HG03457 (cell line): ENCODE measurements around the gene LRRC51.
A peak's percentile ranks its signal among the peaks of the same experiment; 100 is the strongest.

Experiments
- ATAC-seq: cut with Tn5 transposase; IDR thresholded peaks from one replicate; pipeline ENCODE4 v1.9.1; 2021; ENCODE audit warnings: moderate number of reproducible peaks; ENCODE audit not compliant: unreplicated experiment

The LRRC51 gene

DNA sequence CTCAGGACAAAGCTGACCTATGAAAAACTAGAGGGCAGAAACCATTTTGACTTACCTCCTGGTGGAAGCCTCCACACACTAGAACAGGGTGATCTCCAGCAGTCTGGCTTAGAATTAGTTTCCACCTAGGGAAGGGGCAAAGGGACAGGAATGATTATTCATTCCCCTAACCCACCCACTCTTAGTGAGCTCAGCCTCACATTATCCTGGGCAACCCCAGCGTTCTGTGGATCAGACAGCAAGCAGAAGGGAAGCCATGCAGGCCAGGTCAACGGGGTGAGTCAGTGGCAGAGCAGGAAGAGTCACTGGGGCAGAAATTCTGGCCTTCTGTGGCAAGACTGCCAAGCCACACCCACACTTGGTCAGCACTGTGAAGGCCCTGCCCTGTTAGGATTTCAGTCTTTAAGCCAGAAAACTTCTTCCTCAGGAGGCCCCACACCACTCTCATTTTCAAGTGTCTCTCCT is 10.8 kb upstream of the LRRC51 start:
- ATAC-seq: no peak

DNA sequence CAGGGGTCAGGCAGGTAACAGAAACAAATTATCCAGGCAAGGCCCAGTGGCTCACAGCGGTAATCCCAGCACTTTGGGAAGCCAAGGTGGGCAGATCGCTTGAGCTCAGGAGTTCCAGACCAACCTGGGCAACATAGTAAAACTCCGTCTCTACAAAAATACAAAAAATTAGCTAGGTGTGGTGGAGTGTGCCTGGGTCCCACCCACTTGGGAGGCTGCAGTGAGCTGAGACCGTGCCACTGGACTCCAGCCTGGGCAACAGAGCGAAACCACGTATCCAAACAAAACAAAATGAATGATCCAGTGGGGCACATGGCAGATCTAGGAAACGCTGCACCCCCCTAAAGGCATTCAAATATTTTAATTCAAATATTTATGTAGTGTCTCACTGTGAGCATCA is 10.2 kb upstream of the LRRC51 start:
- ATAC-seq: no peak

- ATAC-seq: no peak
These were observed 8.3 kb upstream of the LRRC51 start for GRCh38 chr11:72072348-72072747.

- ATAC-seq: no peak
These were observed 5.5 kb upstream of the LRRC51 start for GRCh38 chr11:72075109-72075508.

- no peak for ATAC-seq
These were observed 4.9 kb upstream of the LRRC51 start for GRCh38 chr11:72075756-72076155.

- ATAC-seq: no peak
These were observed 2.2 kb upstream of the LRRC51 start for GRCh38 chr11:72078477-72078876.

DNA sequence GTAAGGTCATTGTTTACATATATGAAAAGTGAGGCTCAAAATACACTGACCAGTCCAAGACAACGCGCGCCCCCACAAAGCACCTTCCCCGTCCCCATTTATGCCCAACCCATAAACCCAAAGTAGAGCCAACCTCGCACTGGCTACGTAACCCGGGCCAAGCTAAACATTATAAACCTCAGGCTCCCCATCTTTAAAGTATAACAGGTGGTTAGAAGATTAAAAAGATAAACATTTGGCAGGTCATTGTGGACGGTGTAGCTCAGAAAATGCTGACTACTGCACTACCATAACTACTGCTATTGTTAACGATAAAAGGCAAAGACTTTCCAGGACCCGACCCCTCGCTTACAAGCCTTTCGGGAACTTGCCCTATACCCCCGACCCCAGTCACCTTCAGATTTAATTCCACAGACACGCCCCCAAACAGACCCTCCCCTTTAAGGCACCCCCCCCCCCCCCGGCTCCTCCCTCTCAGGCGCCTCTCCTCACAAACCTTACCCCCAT is 778 bp upstream of the LRRC51 start:
- ATAC-seq: no peak

- no peak for ATAC-seq
These were observed 564 bp downstream of the LRRC51 start for GRCh38 chr11:72081184-72081644.

GRCh38 chr11:72081821-72082453 is 1.3 kb downstream of the LRRC51 start:
- ATAC-seq: no peak

- no peak for ATAC-seq
These were observed 2.8 kb downstream of the LRRC51 start for GRCh38 chr11:72083414-72083813.

GRCh38 chr11:72084076-72084475 is 3.4 kb downstream of the LRRC51 start:
- ATAC-seq: no peak

GRCh38 chr11:72084965-72085364 is 4.3 kb downstream of the LRRC51 start:
- no peak for ATAC-seq

DNA sequence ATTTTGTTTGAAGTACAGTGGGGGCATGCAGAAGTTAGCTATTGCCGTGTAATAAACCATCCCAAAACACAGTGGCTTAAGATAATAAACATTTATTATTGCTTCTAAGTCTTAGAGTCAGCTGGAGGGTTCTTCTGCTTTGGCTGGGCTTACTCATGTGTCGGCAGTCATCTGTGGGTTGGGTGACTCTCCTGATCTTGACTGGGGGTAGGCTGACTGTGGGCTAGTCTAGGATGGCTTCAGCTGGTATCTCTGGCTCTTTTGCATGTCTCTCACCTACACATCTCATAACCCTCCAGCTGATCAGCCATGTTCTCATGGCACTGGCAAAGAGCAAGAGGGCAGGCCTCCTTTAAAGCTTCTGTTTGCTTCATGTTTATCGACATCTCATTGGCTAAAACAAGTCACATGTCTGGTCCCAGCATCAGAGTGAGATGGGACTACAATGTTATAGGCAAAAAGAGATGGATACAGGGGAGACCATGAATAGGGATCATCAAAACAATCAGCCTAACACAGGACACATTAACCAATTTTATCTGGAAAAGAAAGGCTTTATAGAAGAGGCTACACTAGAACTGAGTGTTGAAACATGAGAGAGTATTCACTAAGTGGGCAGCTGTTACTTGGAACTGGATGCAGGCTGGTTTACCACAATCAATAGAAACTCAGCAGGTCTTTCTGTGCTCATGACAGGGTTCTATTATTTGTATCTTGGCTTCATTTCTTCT is 5.1 kb downstream of the LRRC51 start:
- ATAC-seq: no peak

- ATAC-seq: no peak
These were observed 7.6 kb downstream of the LRRC51 start for GRCh38 chr11:72088076-72088808.

- ATAC-seq: no peak
These were observed 10.6 kb downstream of the LRRC51 start for GRCh38 chr11:72091292-72091691.

DNA sequence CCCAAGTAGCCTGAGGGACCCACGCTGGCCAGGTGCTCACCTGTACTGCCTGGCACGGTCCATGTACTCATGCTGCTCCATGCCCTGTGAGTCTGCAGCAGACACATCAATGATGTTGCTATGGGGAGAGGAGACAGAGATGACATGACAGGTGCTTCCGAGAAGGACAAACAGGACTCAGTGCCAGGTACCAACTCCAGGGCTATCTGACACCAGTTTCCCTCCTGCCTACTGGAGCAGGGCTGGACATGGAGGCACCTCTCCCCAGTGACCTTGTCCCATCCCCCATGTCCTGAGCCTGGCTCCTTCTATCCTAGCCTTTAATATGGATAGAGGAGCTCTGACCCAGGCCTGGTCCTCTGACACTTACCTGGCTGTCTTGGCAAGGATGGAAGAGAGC is 18.1 kb downstream of the LRRC51 start:
- no peak for ATAC-seq

- ATAC-seq: no peak
These were observed 19.4 kb downstream of the LRRC51 start for GRCh38 chr11:72100009-72100408.

DNA sequence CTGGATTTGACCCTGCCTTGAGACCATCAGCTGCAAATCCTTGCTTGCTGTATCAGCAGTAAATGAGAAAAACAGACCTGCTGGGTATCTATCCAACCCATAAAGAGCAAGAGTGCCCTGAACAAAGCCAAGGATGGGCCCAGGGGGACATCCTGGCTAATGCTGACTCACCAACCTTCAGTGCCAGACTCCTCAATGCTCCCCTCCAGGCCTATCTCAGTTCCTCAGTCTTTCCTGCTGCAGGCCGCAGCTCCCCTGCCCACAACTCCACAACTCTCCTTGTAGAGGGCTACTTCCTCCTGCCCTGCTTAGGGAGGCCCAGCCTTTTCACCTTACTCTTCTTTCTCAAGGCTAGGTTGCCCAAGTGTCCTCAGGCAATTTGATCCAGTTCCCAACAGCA is 19.8 kb downstream of the LRRC51 start:
- ATAC-seq: no peak

DNA sequence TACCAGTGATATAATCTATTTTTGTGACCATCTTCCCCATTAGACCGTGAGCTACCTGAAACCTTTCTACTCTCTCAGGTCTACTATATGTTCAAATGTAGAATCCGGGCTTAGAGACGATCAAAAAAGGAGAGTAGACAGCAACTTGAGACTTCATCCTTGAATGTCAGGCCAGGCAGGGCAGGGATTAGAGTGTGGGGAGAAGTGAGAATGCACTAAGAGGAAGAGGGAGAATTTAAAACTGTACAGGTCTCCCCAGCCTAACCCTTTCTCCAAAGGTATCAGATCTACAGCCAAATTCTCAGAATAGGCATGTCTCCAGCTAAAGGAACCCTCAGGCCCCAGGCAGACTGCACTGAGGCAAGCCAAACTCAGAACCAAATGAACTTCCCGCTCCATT is 21.5 kb downstream of the LRRC51 start:
- ATAC-seq: no peak

DNA sequence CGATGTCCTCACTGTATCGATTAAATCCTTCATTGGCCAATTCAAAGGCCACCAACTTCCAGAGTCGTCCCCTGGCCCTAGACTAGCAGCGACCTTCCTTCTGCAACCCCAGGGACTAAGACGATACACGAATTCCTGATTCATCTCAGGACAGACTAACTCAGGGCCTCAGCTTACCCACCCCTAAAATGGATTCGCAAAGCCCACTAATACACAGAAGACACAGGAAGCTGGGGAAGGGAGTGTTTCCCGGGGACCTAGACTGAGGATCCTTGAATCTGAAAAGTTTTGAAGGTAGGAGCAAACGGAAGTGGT is 21.9 kb downstream of the LRRC51 start:
- ATAC-seq: no peak

GRCh38 chr11:72102946-72103753 is 22.5 kb downstream of the LRRC51 start, which contains the start of gene LAMTOR1:
LAMTOR1 (minus strand) TSS chr11:72103297; CDS start chr11:72103224, 73 bp downstream.
- ATAC-seq: peak; percentile 63
